Stimulated activated effector memory CD8-positive, alpha-beta T cell treated with anti-CD3 and anti-CD28 coated beads, Interleukin-12 subunit alpha, Interleukin-12 subunit beta, amount 100 ng/mL, for 72 hours (primary cell): ENCODE results near the gene CACTIN.
A peak's percentile ranks its signal among the peaks of the same experiment; 100 is the strongest.
"Not testable (repeated sequence)": the region's sequence is repeated elsewhere in the genome, so short reads cannot be mapped to it uniquely, and the experiment has no call there.

Experiments used
- ATAC-seq: fragments of 150-1000 bp; cut with Tn5 transposase; 2 replicates; pipeline ENCODE4 v1.10.0; 2021
- DNase-seq, 2 donors: peaks; one replicate each; pipeline ENCODE4 v3.0.0; 2021 to 2022; ENCODE audit warnings: low spot score in 2 of 2
- H3K27ac Mint-ChIP-seq: one replicate; pipeline ENCODE4 v1.8.0; 2022; ENCODE audit warnings: mild to moderate bottlenecking, mixed read lengths
- H3K36me3 Mint-ChIP-seq: one replicate; pipeline ENCODE4 v1.8.0; 2022; ENCODE audit warnings: mild to moderate bottlenecking, mixed read lengths
- H3K4me1 Mint-ChIP-seq: one replicate; pipeline ENCODE4 v1.8.0; 2022; ENCODE audit warnings: mixed read lengths
- H3K4me3 Mint-ChIP-seq: one replicate; pipeline ENCODE4 v1.8.0; 2022; ENCODE audit warnings: mild to moderate bottlenecking, mixed read lengths
- H3K9me3 Mint-ChIP-seq: one replicate; pipeline ENCODE4 v1.8.0; 2022; ENCODE audit warnings: mixed read lengths

CACTIN gene

DNA sequence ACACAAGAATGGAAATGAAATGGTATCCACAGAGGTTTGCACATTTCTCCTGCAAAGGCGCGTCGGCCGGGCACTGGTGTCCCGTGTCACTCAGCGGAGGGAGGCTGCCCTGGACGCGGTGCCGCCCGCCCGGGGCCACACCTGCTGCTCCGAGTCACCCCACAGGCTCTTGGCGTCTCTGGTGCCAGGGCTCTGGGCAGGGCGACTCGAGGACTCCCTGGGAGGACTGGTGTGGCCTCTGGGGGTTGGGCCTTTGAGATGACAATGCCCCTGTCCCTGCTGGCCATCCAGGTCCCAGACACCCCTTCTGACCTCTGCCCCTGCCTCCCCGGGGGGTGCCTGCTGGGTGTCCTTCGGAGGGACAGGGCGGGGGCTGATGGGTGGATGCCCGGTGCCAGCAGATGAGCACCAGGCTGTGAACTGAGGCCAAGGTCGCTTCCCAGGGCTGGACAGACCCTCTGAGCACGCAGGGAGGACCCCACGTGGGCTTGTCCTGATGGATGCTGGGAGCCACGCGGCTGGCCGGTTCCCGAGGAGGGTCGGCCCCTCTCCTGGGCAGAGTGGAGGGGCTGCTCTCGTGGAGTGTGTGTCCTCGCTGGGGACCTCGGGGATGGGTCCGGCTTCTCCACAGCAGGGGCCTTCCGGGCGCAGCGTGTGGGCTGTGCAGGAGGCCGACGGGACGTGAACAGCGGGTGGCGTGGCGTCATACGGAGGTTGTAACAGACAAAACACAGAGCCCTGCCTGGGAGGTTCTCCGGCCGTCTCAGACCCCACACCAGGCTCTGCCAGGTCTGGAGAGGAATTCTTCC, 4.7 kb upstream of the CACTIN start:
- Mint-ChIP-seq H3K27ac (no peak overlapping the region), H3K4me3 (no peak overlapping the region), H3K4me1 (peaks cover 21% of the 10 kb centered on the region), H3K9me3 (no peaks in the 10 kb centered on the region), H3K36me3 (peaks cover 72% of the 10 kb centered on the region)
- ATAC-seq (no peak), DNase-seq (no peak)

GRCh38 chr19:3628766-3629165, 2.2 kb upstream of the CACTIN start:
- H3K36me3 Mint-ChIP-seq: peaks cover 66% of the 10 kb centered on the region
- H3K4me1 Mint-ChIP-seq: peaks cover 37% of the 10 kb centered on the region
- not testable (repeated sequence) for DNase-seq, ATAC-seq, H3K4me3 Mint-ChIP-seq, H3K27ac Mint-ChIP-seq, H3K9me3 Mint-ChIP-seq

DNA sequence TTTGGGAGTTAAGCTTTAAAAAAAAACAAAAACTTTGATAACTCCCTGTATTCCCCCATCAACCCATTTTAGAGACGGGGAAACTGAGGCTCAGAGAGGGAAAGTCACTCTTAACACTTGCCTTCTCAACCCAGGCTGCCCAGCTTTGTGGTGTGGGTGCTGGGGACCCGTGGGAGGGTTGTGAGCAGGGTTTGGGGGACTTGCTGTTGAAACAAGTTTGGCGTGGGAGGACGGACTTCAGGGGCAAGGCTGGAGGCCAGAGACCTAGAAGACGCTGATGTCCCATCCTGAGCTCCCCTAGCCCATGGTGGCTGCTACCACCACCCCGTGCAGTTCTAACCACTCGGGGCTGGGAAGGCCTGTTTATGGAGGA, 747 bp upstream of the CACTIN start:
- DNase-seq (no peak), ATAC-seq (no peak)
- Mint-ChIP-seq H3K9me3 (no peaks in the 10 kb centered on the region), H3K4me3 (peak overlapping the region; percentile 88), H3K27ac (peak overlapping the region; percentile 99), H3K36me3 (peaks cover 64% of the 10 kb centered on the region), H3K4me1 (peaks cover 40% of the 10 kb centered on the region)

GRCh38 chr19:3625996-3626472, 556 bp downstream of the CACTIN start:
- no peak for DNase-seq
- peak; percentile 29 for ATAC-seq
- H3K9me3 Mint-ChIP-seq: no peaks in the 10 kb centered on the region
- H3K4me1 Mint-ChIP-seq: peaks cover 44% of the 10 kb centered on the region
- peaks cover 58% of the 10 kb centered on the region for H3K36me3 Mint-ChIP-seq
- peak overlapping the region; percentile 99 for H3K27ac Mint-ChIP-seq
- H3K4me3 Mint-ChIP-seq: peak overlapping the region; percentile 88

- Mint-ChIP-seq H3K9me3 (no peaks in the 10 kb centered on the region), H3K4me3 (peak overlapping the region; percentile 52), H3K4me1 (peaks cover 36% of the 10 kb centered on the region), H3K36me3 (peaks cover 48% of the 10 kb centered on the region), H3K27ac (peak overlapping the region; percentile 83)
- no peak for ATAC-seq
- DNase-seq: no peak
These were observed 2.9 kb downstream of the CACTIN start for GRCh38 chr19:3623716-3624115.

GRCh38 chr19:3622224-3622623, 4.4 kb downstream of the CACTIN start:
- peak overlapping the region; percentile 26 for H3K27ac Mint-ChIP-seq
- DNase-seq (no peak), ATAC-seq (no peak)
- no peaks in the 10 kb centered on the region for H3K9me3 Mint-ChIP-seq
- peaks cover 48% of the 10 kb centered on the region for H3K36me3 Mint-ChIP-seq
- peaks cover 33% of the 10 kb centered on the region for H3K4me1 Mint-ChIP-seq
- H3K4me3 Mint-ChIP-seq: no peak overlapping the region

GRCh38 chr19:3621689-3622088, 4.9 kb downstream of the CACTIN start:
- Mint-ChIP-seq H3K4me3 (no peak overlapping the region), H3K4me1 (peaks cover 28% of the 10 kb centered on the region), H3K27ac (no peak overlapping the region), H3K9me3 (no peaks in the 10 kb centered on the region), H3K36me3 (peaks cover 48% of the 10 kb centered on the region)
- ATAC-seq (no peak), DNase-seq (no peak)

GRCh38 chr19:3620817-3621547, 5.6 kb downstream of the CACTIN start:
- Mint-ChIP-seq H3K9me3 (no peaks in the 10 kb centered on the region), H3K27ac (no peak overlapping the region), H3K36me3 (peaks cover 48% of the 10 kb centered on the region), H3K4me3 (no peak overlapping the region), H3K4me1 (peaks cover 21% of the 10 kb centered on the region)
- ATAC-seq (no peak), DNase-seq (no peak)

- peaks cover 44% of the 10 kb centered on the region for H3K36me3 Mint-ChIP-seq
- H3K9me3 Mint-ChIP-seq: no peaks in the 10 kb centered on the region
- peaks cover 17% of the 10 kb centered on the region for H3K4me1 Mint-ChIP-seq
- ATAC-seq (no peak), DNase-seq (no peak)
- no peak overlapping the region for H3K4me3 Mint-ChIP-seq
- H3K27ac Mint-ChIP-seq: no peak overlapping the region
These were observed 6.3 kb downstream of the CACTIN start for GRCh38 chr19:3620145-3620816.

DNA sequence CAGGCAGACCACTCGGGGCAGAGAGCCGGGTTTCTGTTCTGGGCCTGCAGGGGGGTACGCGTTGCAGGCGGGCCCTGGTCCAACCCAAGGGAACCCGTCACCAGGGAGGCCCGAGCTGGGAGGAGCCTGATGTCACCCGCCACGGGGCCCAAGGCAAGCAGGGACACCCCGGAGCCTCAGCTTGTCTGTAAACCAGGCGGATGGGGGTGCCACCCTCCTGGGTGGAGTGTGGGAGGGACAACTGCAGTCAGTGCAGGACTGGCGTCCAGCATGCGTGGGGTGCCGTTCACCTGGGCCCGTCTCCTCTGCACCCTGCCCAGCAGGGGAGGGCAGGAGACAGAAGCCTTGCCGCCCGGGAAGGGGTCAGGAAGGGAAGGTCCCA, 7.0 kb downstream of the CACTIN start:
- DNase-seq (no peak), ATAC-seq (no peak)
- no peaks in the 10 kb centered on the region for H3K9me3 Mint-ChIP-seq
- H3K27ac Mint-ChIP-seq: no peak overlapping the region
- peaks cover 44% of the 10 kb centered on the region for H3K36me3 Mint-ChIP-seq
- peaks cover 15% of the 10 kb centered on the region for H3K4me1 Mint-ChIP-seq
- H3K4me3 Mint-ChIP-seq: no peak overlapping the region

- Mint-ChIP-seq H3K36me3 (peaks cover 40% of the 10 kb centered on the region), H3K27ac (no peak overlapping the region)
These were observed 7.6 kb downstream of the CACTIN start for GRCh38 chr19:3618811-3619630.

GRCh38 chr19:3618144-3618810, 8.3 kb downstream of the CACTIN start:
- Mint-ChIP-seq H3K36me3 (peaks cover 34% of the 10 kb centered on the region), H3K9me3 (no peaks in the 10 kb centered on the region), H3K4me3 (no peak overlapping the region), H3K27ac (no peak overlapping the region), H3K4me1 (peaks cover 7% of the 10 kb centered on the region)
- ATAC-seq (peak; percentile 73), DNase-seq (peak; percentile 58 to 78)

More at GRCh38 chr19:3618811-3619630, 7.6 kb downstream of the CACTIN start:
- DNase-seq (no peak), ATAC-seq (no peak)
- Mint-ChIP-seq H3K4me1 (peaks cover 9% of the 10 kb centered on the region), H3K9me3 (no peaks in the 10 kb centered on the region), H3K4me3 (no peak overlapping the region)

- DNase-seq (no peak), ATAC-seq (no peak)
- no peak overlapping the region for H3K27ac Mint-ChIP-seq
- H3K36me3 Mint-ChIP-seq: peaks cover 26% of the 10 kb centered on the region
- H3K4me3 Mint-ChIP-seq: no peak overlapping the region
- peaks cover 5% of the 10 kb centered on the region for H3K4me1 Mint-ChIP-seq
- no peaks in the 10 kb centered on the region for H3K9me3 Mint-ChIP-seq
These were observed 9.1 kb downstream of the CACTIN start for GRCh38 chr19:3617463-3617862.

- DNase-seq: no peak
- H3K4me1 Mint-ChIP-seq: no peaks in the 10 kb centered on the region
- H3K9me3 Mint-ChIP-seq: no peaks in the 10 kb centered on the region
- H3K36me3 Mint-ChIP-seq: peaks cover 25% of the 10 kb centered on the region
- peak overlapping the region; percentile 64 for H3K27ac Mint-ChIP-seq
- H3K4me3 Mint-ChIP-seq: no peak overlapping the region
- ATAC-seq: no peak
These were observed 11.0 kb downstream of the CACTIN start for GRCh38 chr19:3615524-3616135.
